KMS-11 (cell line): Measurements from ENCODE around the gene PRR19.

Experiments used
- H2AFZ ChIP-seq: fragments of 200-600 bp; sonication (generic); 2 replicates; pipeline ENCODE4 v1.6.1; 2016; ENCODE audit warnings: antibody characterized with exemption, mixed run types, low read depth
- H3K27ac ChIP-seq: fragments of 200-600 bp; sonication (generic); 2 replicates; pipeline ENCODE4 v1.6.1; 2016; ENCODE audit warnings: mild to moderate bottlenecking, mixed run types
- H3K27me3 ChIP-seq: fragments of 200-600 bp; sonication (generic); 2 replicates; pipeline ENCODE4 v1.6.1; 2017; ENCODE audit warnings: mild to moderate bottlenecking, low read depth, mixed run types, moderate library complexity; ENCODE audit not compliant: insufficient read depth
- H3K36me3 ChIP-seq: fragments of 200-600 bp; sonication (generic); 2 replicates; pipeline ENCODE4 v1.6.1; 2017; ENCODE audit warnings: mild to moderate bottlenecking, mixed run types; ENCODE audit not compliant: insufficient read depth
- H3K4me1 ChIP-seq: fragments of 200-600 bp; sonication (generic); 2 replicates; pipeline ENCODE4 v1.6.1; 2016; ENCODE audit warnings: mild to moderate bottlenecking, low read depth, mixed run types; ENCODE audit not compliant: poor library complexity, severe bottlenecking
- H3K4me2 ChIP-seq: fragments of 200-600 bp; sonication (generic); 2 replicates; pipeline ENCODE4 v1.7.0; 2016; ENCODE audit warnings: mild to moderate bottlenecking, mixed run types
- H3K4me3 ChIP-seq: fragments of 200-600 bp; sonication (generic); IDR thresholded peaks from 2 replicates; pipeline ENCODE4 v1.6.1; 2017; ENCODE audit warnings: low read depth, low read length, mixed read lengths; ENCODE audit not compliant: insufficient read depth
- H3K79me2 ChIP-seq: fragments of 200-600 bp; sonication (generic); 2 replicates; pipeline ENCODE4 v1.6.1; 2016; ENCODE audit warnings: low read depth, mixed run types; ENCODE audit not compliant: insufficient read depth
- H3K9ac ChIP-seq: fragments of 200-600 bp; sonication (generic); 2 replicates; pipeline ENCODE4 v1.6.1; 2016; ENCODE audit warnings: mild to moderate bottlenecking, mixed run types
- H4K20me1 ChIP-seq: fragments of 200-600 bp; sonication (generic); 2 replicates; pipeline ENCODE4 v1.6.1; 2016; ENCODE audit warnings: mild to moderate bottlenecking, mixed run types; ENCODE audit not compliant: insufficient read depth
- TF ChIP-seq, protein P1 (sequence below): fragments of 200-600 bp; sonication (generic); conservative IDR thresholded peaks from 2 replicates; pipeline ENCODE4 v1.6.1; 2017; ENCODE audit warnings: low read depth, mild to moderate bottlenecking, antibody characterized with exemption, low read length, moderate library complexity, mixed read lengths

The PRR19 gene

DNA sequence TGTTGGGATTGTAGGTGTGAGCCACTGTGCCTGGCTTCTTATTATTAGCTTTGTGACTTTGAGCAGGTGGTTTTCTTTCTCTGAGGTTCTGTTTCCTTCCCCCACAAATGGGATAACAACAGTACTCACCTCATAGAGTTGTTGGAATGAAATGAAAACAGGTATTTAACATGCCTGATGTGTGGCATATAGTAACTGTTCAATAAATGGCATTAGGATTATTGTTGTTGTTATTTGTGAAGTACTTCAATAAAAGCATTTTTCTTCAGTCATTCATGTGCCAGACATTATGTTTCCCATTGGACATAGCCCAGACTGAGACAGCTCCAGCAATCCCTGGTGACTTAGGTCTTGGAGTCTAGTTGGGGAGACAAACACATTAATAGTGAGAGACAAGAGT is 25.0 kb downstream of the PRR19 start:
- TF ChIP-seq, protein P1, sequence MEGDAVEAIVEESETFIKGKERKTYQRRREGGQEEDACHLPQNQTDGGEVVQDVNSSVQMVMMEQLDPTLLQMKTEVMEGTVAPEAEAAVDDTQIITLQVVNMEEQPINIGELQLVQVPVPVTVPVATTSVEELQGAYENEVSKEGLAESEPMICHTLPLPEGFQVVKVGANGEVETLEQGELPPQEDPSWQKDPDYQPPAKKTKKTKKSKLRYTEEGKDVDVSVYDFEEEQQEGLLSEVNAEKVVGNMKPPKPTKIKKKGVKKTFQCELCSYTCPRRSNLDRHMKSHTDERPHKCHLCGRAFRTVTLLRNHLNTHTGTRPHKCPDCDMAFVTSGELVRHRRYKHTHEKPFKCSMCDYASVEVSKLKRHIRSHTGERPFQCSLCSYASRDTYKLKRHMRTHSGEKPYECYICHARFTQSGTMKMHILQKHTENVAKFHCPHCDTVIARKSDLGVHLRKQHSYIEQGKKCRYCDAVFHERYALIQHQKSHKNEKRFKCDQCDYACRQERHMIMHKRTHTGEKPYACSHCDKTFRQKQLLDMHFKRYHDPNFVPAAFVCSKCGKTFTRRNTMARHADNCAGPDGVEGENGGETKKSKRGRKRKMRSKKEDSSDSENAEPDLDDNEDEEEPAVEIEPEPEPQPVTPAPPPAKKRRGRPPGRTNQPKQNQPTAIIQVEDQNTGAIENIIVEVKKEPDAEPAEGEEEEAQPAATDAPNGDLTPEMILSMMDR = no peak
- no peak overlapping the region for H3K4me3 ChIP-seq
- H3K4me2 ChIP-seq = no peak overlapping the region; the same call in 1 of the 2 replicates
- H3K9ac ChIP-seq = no peak overlapping the region
- no peaks in the 10 kb centered on the region for H3K36me3 ChIP-seq
- no peaks in the 10 kb centered on the region for H3K79me2 ChIP-seq
- peaks cover 12% of the 10 kb centered on the region for H3K4me1 ChIP-seq
- H3K27me3 ChIP-seq = peaks cover 3% of the 10 kb centered on the region; the same call in 1 of the 2 replicates
- H4K20me1 ChIP-seq = no peaks in the 10 kb centered on the region
- no peak overlapping the region for H2AFZ ChIP-seq
- H3K27ac ChIP-seq = no peak overlapping the region

DNA sequence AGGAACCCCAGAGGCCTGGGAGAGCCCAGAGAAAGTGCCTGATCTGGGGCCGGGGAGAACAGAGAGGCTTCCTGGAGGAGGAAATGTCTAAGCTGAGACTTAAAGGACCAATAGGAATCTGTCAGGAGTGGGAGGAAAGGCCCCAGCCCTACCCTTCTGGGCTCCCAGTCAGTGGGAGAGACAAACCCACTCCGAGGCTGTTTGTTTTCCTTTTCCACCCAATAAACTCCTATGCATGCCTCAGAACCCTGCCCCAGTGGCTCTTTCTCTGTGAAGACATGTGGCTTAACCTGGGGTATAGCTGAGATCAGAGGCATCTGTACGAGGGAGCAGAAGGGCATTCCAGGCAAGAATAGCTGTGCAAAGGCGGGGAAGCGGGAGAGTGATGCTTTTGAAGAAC is 25.4 kb downstream of the PRR19 start:
- no peak overlapping the region for H3K9ac ChIP-seq
- TF ChIP-seq, protein P1 = no peak
- no peaks in the 10 kb centered on the region for H3K79me2 ChIP-seq
- H4K20me1 ChIP-seq = no peaks in the 10 kb centered on the region
- H2AFZ ChIP-seq = no peak overlapping the region
- peaks cover under 1% of the 10 kb centered on the region; the same call in 1 of the 2 replicates for H3K27me3 ChIP-seq
- no peaks in the 10 kb centered on the region for H3K36me3 ChIP-seq
- no peak overlapping the region for H3K4me3 ChIP-seq
- H3K4me2 ChIP-seq = no peak overlapping the region
- H3K27ac ChIP-seq = no peak overlapping the region
- H3K4me1 ChIP-seq = peaks cover 12% of the 10 kb centered on the region

DNA sequence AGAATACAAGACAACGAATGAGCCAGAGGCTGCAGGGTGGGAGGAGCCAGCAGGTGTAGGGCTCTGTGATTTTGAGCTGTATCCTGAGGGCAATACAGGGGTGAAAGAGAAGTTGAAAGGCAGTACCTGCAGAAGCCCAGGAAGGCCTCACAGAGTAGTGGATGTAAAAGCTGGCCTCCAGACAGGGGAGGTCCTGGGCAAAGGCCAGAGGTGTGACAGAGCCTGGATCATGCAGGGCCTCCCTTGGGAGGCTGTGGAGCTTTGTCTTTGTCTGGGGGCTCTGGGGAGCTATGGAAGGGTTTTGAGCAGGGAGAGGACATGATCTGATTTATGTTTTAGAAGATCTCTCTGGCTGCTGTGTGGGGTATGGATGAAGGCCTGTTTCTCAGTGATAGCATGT is 26.2 kb downstream of the PRR19 start:
- H3K4me2 ChIP-seq = no peak overlapping the region
- no peaks in the 10 kb centered on the region; the same call in 1 of the 2 replicates for H3K27me3 ChIP-seq
- H3K4me3 ChIP-seq = no peak overlapping the region
- H3K4me1 ChIP-seq = peaks cover 12% of the 10 kb centered on the region
- no peaks in the 10 kb centered on the region for H3K79me2 ChIP-seq
- TF ChIP-seq, protein P1 = no peak
- H3K27ac ChIP-seq = no peak overlapping the region
- no peak overlapping the region for H3K9ac ChIP-seq
- no peaks in the 10 kb centered on the region for H3K36me3 ChIP-seq
- H4K20me1 ChIP-seq = no peaks in the 10 kb centered on the region
- no peak overlapping the region for H2AFZ ChIP-seq

DNA sequence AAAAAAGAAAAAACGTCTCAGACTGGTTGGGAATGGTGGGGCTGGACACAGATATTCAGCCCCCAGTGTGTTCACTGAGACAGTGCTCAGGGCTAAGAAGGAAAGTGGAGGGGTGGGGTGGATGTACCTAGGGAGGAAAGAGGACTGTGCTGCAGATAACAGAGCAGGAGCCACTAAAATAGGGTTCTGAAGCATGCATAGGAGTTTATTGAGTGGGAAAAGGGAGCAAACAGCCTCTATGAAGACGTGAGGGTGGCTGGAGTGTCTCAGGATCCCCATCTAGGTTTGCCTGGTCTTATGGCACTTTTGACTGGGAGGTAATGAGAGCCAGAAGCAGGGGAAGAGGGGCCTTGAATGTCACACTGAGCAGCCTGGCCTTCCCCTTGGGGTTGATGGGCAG is 26.9 kb downstream of the PRR19 start:
- H3K4me1 ChIP-seq = peaks cover 12% of the 10 kb centered on the region
- H3K4me2 ChIP-seq = no peak overlapping the region
- H3K36me3 ChIP-seq = no peaks in the 10 kb centered on the region
- H3K27me3 ChIP-seq = no peaks in the 10 kb centered on the region
- H3K4me3 ChIP-seq = no peak overlapping the region
- TF ChIP-seq, protein P1 = no peak
- H3K27ac ChIP-seq = no peak overlapping the region
- H3K79me2 ChIP-seq = no peaks in the 10 kb centered on the region
- H3K9ac ChIP-seq = no peak overlapping the region
- H2AFZ ChIP-seq = no peak overlapping the region
- H4K20me1 ChIP-seq = no peaks in the 10 kb centered on the region
